ENCODE data around the gene FHAD1. TPM values are rescaled to one million over a fixed set of nuclear protein-coding genes. Genes with fewer than 3 reads are reported as not detected.

Gene FHAD1
- total RNA-seq, 4 donors from 2014 or later = under 0.01 to 0.26 (median 0.06) TPM; not detected in 1

DNA sequence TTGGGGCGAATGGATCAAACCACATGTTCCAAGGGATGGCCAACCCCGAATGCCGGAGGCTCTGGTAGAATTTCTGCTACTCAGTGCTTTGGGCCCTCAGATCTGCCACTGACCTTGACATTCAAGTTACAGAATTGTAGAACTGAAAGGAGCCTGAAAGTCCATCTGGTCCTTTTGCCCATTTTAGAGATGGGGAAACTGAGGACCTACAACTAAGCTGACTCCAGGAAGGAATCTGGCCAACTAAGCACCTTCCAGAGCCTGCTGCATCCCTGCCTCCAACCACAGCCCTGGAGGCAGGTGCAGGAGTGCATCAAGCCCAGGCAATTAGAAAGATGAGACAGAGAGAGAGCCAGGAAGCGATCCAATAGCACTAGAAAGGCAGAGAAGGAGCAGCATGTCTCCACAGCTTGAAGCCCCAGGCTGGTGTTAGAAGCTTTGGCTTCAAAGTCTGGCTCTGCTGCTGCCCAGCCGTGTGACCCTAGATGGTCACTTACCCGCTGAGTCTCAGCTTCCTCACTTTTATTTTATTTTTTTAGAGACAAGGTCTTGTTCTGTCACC, 189.9 kb downstream of the FHAD1 start:
- Histone ChIP-seq H3K4me1 (peaks cover 0 to 3% (median 0%) of the 10 kb centered on the region in 4 donors), H3K27ac (replicated peaks in 1 of 4) (no peak overlapping the region), H3K9me3 (no peaks in the 10 kb centered on the region), H3K27me3 (no peaks in the 10 kb centered on the region), H3K36me3 (no peaks in the 10 kb centered on the region), H3K4me3 (no peak overlapping the region)
- TF ChIP-seq POLR2A (IDR thresholded peaks at IDR 0.05; ENCODE audit: low read depth) (no peak), EP300 (IDR thresholded peaks at IDR 0.05) (no peak), POLR2AphosphoS5 (IDR thresholded peaks at IDR 0.05) (no peak)
- TF ChIP-seq, protein P1, sequence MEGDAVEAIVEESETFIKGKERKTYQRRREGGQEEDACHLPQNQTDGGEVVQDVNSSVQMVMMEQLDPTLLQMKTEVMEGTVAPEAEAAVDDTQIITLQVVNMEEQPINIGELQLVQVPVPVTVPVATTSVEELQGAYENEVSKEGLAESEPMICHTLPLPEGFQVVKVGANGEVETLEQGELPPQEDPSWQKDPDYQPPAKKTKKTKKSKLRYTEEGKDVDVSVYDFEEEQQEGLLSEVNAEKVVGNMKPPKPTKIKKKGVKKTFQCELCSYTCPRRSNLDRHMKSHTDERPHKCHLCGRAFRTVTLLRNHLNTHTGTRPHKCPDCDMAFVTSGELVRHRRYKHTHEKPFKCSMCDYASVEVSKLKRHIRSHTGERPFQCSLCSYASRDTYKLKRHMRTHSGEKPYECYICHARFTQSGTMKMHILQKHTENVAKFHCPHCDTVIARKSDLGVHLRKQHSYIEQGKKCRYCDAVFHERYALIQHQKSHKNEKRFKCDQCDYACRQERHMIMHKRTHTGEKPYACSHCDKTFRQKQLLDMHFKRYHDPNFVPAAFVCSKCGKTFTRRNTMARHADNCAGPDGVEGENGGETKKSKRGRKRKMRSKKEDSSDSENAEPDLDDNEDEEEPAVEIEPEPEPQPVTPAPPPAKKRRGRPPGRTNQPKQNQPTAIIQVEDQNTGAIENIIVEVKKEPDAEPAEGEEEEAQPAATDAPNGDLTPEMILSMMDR (IDR thresholded peaks at IDR 0.05) = no peak
- no peak for DNase-seq (ENCODE audit: extremely low spot score)
- intact Hi-C loops (cut with DNase I) = loop anchor here (10.0 kb wide), 1 partner anchor 312 kb away; no protein-coding TSS in a partner anchor
- WGBS = 95% methylated on average over 6 of the region's 6 CpGs

DNA sequence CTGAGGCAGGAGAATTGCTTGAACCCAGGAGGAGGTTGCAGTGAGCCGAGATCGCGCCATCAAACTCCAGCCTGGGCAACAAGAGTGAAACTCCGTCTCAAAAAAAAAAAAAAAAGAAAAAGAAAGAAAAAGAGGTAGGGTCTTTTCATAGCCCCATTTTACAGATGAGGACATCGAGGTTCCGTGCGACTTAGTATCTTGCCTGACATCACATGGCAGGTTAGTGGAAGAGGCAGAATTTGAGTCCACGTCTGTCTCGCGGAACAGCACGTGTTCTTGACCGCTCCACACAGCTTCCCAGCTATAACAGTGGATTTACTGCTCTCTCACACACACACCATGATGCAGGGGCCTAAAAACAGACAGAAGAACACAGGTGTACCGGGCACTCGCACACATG, 192.3 kb downstream of the FHAD1 start:
- TF ChIP-seq EP300 (IDR thresholded peaks at IDR 0.05) = no peak
- TF ChIP-seq, protein P1 (IDR thresholded peaks at IDR 0.05) = no peak
- TF ChIP-seq POLR2AphosphoS5 (IDR thresholded peaks at IDR 0.05) = no peak
- no peak for TF ChIP-seq POLR2A (IDR thresholded peaks at IDR 0.05; ENCODE audit: low read depth)
- Histone ChIP-seq H3K4me1 (no peaks in the 10 kb centered on the region), H3K4me3 (no peak overlapping the region), H3K27me3 (no peaks in the 10 kb centered on the region), H3K27ac (replicated peaks in 1 of 4) (no peak overlapping the region), H3K9me3 (no peaks in the 10 kb centered on the region), H3K36me3 (no peaks in the 10 kb centered on the region)
- WGBS = 97% methylated on average over 14 of the region's 14 CpGs
- intact Hi-C loops (cut with DNase I) = loop anchor here (10.0 kb wide), 1 partner anchor 315 kb away; no protein-coding TSS in a partner anchor
- DNase-seq (ENCODE audit: extremely low spot score) = no peak

DNA sequence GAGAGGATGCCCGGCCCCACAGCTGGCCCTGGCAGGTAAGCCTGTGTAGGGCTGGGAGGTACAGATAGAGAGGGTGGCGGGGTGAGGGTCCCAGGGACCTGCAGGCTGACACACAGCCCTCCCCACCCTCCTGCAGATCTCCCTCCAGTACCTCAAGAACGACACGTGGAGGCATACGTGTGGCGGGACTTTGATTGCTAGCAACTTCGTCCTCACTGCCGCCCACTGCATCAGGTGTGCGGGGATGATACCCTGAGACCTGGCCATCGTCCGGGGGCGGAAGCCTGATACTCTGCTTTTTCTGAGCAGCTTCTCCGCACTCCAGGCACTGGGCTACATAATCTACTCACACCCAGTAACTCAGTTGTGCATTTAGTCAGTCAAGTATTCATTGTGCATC, 193.3 kb downstream of the FHAD1 start:
- Histone ChIP-seq H3K27me3 (no peaks in the 10 kb centered on the region), H3K4me3 (no peak overlapping the region), H3K9me3 (no peaks in the 10 kb centered on the region), H3K4me1 (no peaks in the 10 kb centered on the region), H3K27ac (replicated peaks in 1 of 4) (no peak overlapping the region), H3K36me3 (no peaks in the 10 kb centered on the region)
- 92% methylated on average over 11 of the region's 13 CpGs for WGBS
- DNase-seq (ENCODE audit: extremely low spot score) = no peak
- TF ChIP-seq POLR2AphosphoS5 (IDR thresholded peaks at IDR 0.05) (no peak), POLR2A (IDR thresholded peaks at IDR 0.05; ENCODE audit: low read depth) (no peak), EP300 (IDR thresholded peaks at IDR 0.05) (no peak)
- TF ChIP-seq, protein P1 (IDR thresholded peaks at IDR 0.05) = no peak
- intact Hi-C loops (cut with DNase I) = no loop called here

DNA sequence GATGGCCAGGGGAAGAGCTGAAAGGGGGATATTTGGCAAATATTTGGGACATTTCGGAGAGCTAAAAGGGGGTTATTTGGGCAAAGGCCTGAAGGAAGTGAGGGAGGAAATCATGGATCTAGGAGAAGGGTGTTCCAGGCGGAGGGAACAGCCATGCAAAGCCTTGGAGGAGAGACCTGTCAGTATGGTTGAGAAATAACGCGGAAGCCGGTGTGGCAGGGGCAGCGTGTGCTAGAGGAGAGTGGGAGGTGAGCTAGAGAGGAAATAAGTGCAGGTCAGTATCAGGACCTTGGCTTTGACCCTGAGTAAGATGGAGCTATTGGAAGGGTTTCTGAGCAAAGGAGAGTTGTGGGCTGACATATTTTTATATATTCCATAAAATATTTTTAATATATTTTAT, 194.2 kb downstream of the FHAD1 start:
- H3K4me1 ChIP-seq = no peaks in the 10 kb centered on the region
- H3K27ac ChIP-seq (replicated peaks in 1 of 4) = no peak overlapping the region
- DNase-seq (ENCODE audit: extremely low spot score) = no peak
- WGBS = 92% methylated on average over 6 of the region's 6 CpGs
- H3K36me3 ChIP-seq = no peaks in the 10 kb centered on the region
- H3K27me3 ChIP-seq = no peaks in the 10 kb centered on the region
- intact Hi-C loops (cut with DNase I) = no loop called here
- TF ChIP-seq POLR2A (IDR thresholded peaks at IDR 0.05; ENCODE audit: low read depth) (no peak), POLR2AphosphoS5 (IDR thresholded peaks at IDR 0.05) (no peak), EP300 (IDR thresholded peaks at IDR 0.05) (no peak)
- TF ChIP-seq, protein P1 (IDR thresholded peaks at IDR 0.05) = no peak
- no peak overlapping the region for H3K4me3 ChIP-seq
- H3K9me3 ChIP-seq = no peaks in the 10 kb centered on the region

DNA sequence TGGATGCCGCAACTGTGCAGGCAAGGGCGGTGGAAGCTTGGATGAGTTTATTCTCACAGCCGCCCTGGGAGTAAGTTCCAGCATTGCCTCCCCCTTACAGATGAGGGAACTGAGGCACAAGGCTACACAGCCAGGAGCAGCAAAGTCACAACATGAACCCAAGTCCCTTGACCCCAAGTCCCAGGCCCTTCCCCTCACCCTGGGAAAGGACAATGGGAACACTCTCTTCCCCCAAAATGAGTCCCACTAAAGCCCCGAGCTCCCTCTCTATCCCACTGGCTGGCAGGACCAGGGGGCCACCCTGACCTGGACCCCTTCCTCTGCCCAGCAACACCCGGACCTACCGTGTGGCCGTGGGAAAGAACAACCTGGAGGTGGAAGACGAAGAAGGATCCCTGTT, 195.1 kb downstream of the FHAD1 start:
- H3K4me1 ChIP-seq = no peaks in the 10 kb centered on the region
- no peak overlapping the region for H3K4me3 ChIP-seq
- H3K27me3 ChIP-seq = no peaks in the 10 kb centered on the region
- no peaks in the 10 kb centered on the region for H3K36me3 ChIP-seq
- no peak for DNase-seq (ENCODE audit: extremely low spot score)
- 89% methylated on average over 8 of the region's 8 CpGs for WGBS
- H3K9me3 ChIP-seq = no peaks in the 10 kb centered on the region
- no peak for TF ChIP-seq POLR2A (IDR thresholded peaks at IDR 0.05; ENCODE audit: low read depth)
- intact Hi-C loops (cut with DNase I) = no loop called here
- H3K27ac ChIP-seq (replicated peaks in 1 of 4) = no peak overlapping the region

Measured in esophagus muscularis mucosa (tissue), 4 donors.